ELR (cell line): ENCODE data around the gene ACSM4.
"Not testable (repeated sequence)": the region's sequence is repeated elsewhere in the genome, so short reads cannot be mapped to it uniquely, and the experiment has no call there.

Source experiments
- DNase-seq: peaks from one replicate; pipeline ENCODE4 v3.0.0-alpha.2; 2015; ENCODE audit warnings: low read depth

Gene ACSM4

DNA sequence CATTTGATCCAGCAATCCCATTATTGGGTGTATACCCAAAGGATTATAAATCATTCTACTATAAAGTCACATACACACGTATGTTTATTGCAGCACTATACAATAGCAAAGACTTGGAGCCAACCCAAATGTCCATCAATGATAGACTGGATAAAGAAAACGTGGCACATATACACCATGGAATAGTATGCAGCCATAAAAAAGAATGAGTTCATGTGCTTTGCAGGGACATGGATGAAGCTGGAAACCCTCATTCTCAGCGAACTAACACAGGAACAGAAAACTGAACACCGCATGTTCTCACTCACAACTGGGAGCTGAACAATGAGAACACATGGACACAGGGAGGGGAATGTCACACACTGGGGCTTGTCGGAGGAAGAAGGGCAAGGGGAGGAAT is 33.9 kb downstream of the ACSM4 start:
- not testable (repeated sequence) for DNase-seq

GRCh38 chr12:7339675-7340074 is 35.8 kb downstream of the ACSM4 start:
- no peak for DNase-seq

- no peak for DNase-seq
Measured at GRCh38 chr12:7344833-7345606, 41.1 kb downstream of the ACSM4 start.

- no peak for DNase-seq
Measured at GRCh38 chr12:7346551-7347225, 42.8 kb downstream of the ACSM4 start.

GRCh38 chr12:7349418-7349817 is 45.5 kb downstream of the ACSM4 start:
- no peak for DNase-seq

- DNase-seq: peak; percentile 31
Measured at GRCh38 chr12:7351177-7351576, 47.3 kb downstream of the ACSM4 start.

DNA sequence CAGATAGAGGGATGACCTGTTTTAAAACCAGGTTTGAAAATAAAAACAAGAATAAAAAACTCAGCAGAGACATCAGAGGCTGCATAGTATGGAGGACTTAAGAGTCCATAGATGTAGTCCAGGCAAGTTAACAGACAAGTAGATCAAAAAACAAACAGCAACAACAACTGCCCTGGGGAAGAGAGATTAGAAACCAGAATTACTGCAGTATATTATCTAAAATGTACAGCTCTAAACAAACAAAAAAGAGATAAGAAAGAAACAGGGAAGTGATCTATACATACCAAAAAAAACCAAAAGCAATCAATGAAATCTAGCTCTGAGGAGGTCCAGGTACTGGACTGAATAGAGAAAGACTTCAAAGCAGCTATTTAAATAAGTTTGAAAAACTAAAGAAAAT is 48.8 kb downstream of the ACSM4 start:
- no peak for DNase-seq

DNA sequence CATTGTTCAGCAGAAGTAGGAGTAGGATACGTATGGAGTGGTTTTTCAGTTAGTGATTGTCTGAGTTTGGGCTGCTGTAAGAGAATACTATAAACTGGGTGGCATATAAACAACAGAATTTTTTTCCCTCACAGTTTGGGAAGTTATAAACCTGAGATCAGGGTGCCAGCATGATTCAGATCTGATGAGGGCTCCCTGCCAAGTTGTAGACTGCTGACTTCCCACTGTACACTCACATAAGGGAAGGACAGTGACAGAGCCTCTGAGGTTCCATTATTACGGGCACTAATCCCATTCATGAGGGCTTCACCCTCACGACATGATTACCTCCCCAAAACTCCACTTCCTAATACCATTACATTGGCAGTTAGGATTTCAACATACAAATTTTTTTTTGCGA is 50.7 kb downstream of the ACSM4 start:
- peak; percentile 45 for DNase-seq

GRCh38 chr12:7361265-7361664 is 57.4 kb downstream of the ACSM4 start:
- no peak for DNase-seq

DNA sequence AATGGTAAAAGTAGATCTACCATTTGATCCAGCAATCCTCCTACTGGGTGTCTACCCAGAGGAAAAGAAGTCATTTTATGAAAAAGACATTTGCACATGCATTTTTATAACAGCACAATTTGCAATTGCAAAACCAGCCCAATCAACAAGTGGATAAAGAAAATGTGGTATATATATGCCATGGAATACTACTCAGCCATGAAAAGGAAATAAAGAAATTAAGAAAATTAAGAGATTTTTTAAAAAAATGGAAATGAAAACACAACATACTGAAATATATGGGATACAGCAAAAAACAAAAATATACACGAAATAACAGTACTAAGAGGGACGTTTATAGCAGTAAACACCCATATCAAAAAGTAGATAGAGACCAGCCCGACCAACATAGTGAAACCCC is 58.9 kb downstream of the ACSM4 start:
- DNase-seq: no peak

- peak; percentile 80 for DNase-seq
Measured at GRCh38 chr12:7369274-7369729, 65.4 kb downstream of the ACSM4 start.

- no peak for DNase-seq
Measured at GRCh38 chr12:7373226-7373625, 69.4 kb downstream of the ACSM4 start.

- DNase-seq: peak; percentile 62
Measured at GRCh38 chr12:7374423-7375144, 70.7 kb downstream of the ACSM4 start.

GRCh38 chr12:7375145-7375543 is 71.3 kb downstream of the ACSM4 start:
- peak; percentile 50 for DNase-seq

DNA sequence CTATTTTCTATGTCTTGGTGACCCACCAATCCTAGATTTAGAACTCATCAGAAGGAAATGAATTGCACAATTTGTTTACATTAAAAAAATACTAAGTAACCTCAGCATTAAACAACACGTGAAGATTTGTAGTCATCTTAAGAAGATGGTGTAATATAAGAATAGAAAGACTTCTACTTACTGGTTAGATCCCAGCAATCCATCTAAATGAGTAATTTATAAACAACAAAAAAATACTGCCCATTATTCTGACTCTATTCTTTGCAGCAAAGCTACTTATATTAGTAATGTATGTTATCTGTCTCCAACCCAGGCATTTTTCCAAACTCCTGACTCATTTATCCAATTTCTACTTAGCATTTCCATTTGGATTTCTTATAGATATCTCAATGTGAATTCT is 72.3 kb downstream of the ACSM4 start:
- peak; percentile 94 for DNase-seq
